ENCODE measurements around the gene PYGO2.

Gene PYGO2

GRCh38 chr1:154961207-154962155 is at the start of gene PYGO2:
Gene PYGO2, minus strand, starts transcription at chr1:154961782. Its CDS starts 206 bp downstream, at chr1:154961576.
- DNase-seq (ENCODE audit: low read depth in 1 of 2, low spot score in 1 of 2): peak; percentile 60 to 74

GRCh38 chr1:155011004-155011416 is 49.4 kb upstream of the PYGO2 start:
- no peak for DNase-seq (ENCODE audit: low read depth in 1 of 2, low spot score in 1 of 2)

- DNase-seq (ENCODE audit: low read depth in 1 of 2, low spot score in 1 of 2): no peak
Measured at GRCh38 chr1:155010211-155010918, 48.8 kb upstream of the PYGO2 start.

GRCh38 chr1:155009742-155010141 is 48.2 kb upstream of the PYGO2 start:
- DNase-seq (ENCODE audit: low read depth in 1 of 2, low spot score in 1 of 2): no peak

GRCh38 chr1:155009221-155009711 is 47.7 kb upstream of the PYGO2 start:
- no peak for DNase-seq (ENCODE audit: low read depth in 1 of 2, low spot score in 1 of 2)

- DNase-seq (ENCODE audit: low read depth in 1 of 2, low spot score in 1 of 2): peak in 1 of 2 donors; percentile 60
Measured at GRCh38 chr1:155008015-155008941, 46.7 kb upstream of the PYGO2 start.

GRCh38 chr1:155007251-155007828 is 45.8 kb upstream of the PYGO2 start:
- DNase-seq (ENCODE audit: low read depth in 1 of 2, low spot score in 1 of 2): no peak

- DNase-seq (ENCODE audit: low read depth in 1 of 2, low spot score in 1 of 2): no peak
Measured at GRCh38 chr1:155006601-155007101, 45.1 kb upstream of the PYGO2 start.

GRCh38 chr1:155005076-155006011 is 43.8 kb upstream of the PYGO2 start:
- no peak for DNase-seq (ENCODE audit: low read depth in 1 of 2, low spot score in 1 of 2)

- no peak for DNase-seq (ENCODE audit: low read depth in 1 of 2, low spot score in 1 of 2)
Measured at GRCh38 chr1:155004352-155005075, 42.9 kb upstream of the PYGO2 start.

- DNase-seq (ENCODE audit: low read depth in 1 of 2, low spot score in 1 of 2): no peak
Measured at GRCh38 chr1:155003766-155004351, 42.3 kb upstream of the PYGO2 start.

GRCh38 chr1:155003227-155003765 is 41.7 kb upstream of the PYGO2 start:
- no peak for DNase-seq (ENCODE audit: low read depth in 1 of 2, low spot score in 1 of 2)

GRCh38 chr1:155002464-155003226 is 41.1 kb upstream of the PYGO2 start, which contains the start of gene ZBTB7B:
Gene ZBTB7B, plus strand, starts transcription at chr1:155002802. Its CDS starts 11,859 bp downstream, at chr1:155014661.
- DNase-seq (ENCODE audit: low read depth in 1 of 2, low spot score in 1 of 2): no peak

GRCh38 chr1:155001675-155002463 is 40.3 kb upstream of the PYGO2 start:
- peak; percentile 94 to 95 for DNase-seq (ENCODE audit: low read depth in 1 of 2, low spot score in 1 of 2)

GRCh38 chr1:155001425-155001674 is 39.8 kb upstream of the PYGO2 start:
- no peak for DNase-seq (ENCODE audit: low read depth in 1 of 2, low spot score in 1 of 2)

- peak; percentile 63 to 68 for DNase-seq (ENCODE audit: low read depth in 1 of 2, low spot score in 1 of 2)
Measured at GRCh38 chr1:155000726-155001424, 39.3 kb upstream of the PYGO2 start.

Data from stimulated activated CD4-positive, alpha-beta T cell treated with anti-CD3 and anti-CD28 coated beads, Interleukin-15, amount 100 ng/mL, for 1 hour (primary cell).